IMR-90 (cell line): Measurements from ENCODE around the gene TNFRSF25. TPM values are rescaled to one million over a fixed set of nuclear protein-coding genes. Genes with fewer than 3 reads are reported as not detected.

Experiments used
- ATAC-seq: fragments of 200-7000 bp; cut with Tn5 transposase; 2 replicates; pipeline ENCODE4 v1.9.1; 2020; ENCODE audit warnings: low read depth, mild to moderate bottlenecking, moderate library complexity
- BruUV-seq: library from RNA; stranded (reverse); fragments of 400-500 nt; replicated peaks from 2 replicates; lab custom pipeline; 2021; lab: Mats Ljungman, UMichigan
- CTCF ChIA-PET: fragments of 300-600 bp; formaldehyde crosslinking; extraction: SDS; loops from one replicate; lab custom pipeline; 2021; ENCODE audit warnings: antibody characterized with exemption; lab: Yijun Ruan, JAX
- POLR2A ChIA-PET: fragments of 300-600 bp; sonication (Branson Sonifier 250); formaldehyde crosslinking; loops from one replicate; lab custom pipeline; 2022; ENCODE audit warnings: antibody characterized with exemption; ENCODE audit not compliant: unreplicated experiment; lab: Charles Lee
- DNase-seq: peaks from one replicate; pipeline ENCODE4 v3.0.0; 2013
- H2AFZ ChIP-seq: replicated peaks from 2 replicates; pipeline ENCODE3; 2013; ENCODE audit warnings: low read length, mild to moderate bottlenecking; ENCODE audit not compliant: poor library complexity
- H2AK5ac ChIP-seq: 2 replicates; pipeline ENCODE4 v1.6.1; 2013; ENCODE audit warnings: low read depth, low read length, inconsistent platforms
- H2AK9ac ChIP-seq: replicated peaks from 2 replicates; pipeline ENCODE3; 2013; ENCODE audit warnings: mild to moderate bottlenecking, low read depth, low read length, moderate library complexity; ENCODE audit not compliant: poor library complexity
- H2BK120ac ChIP-seq: 2 replicates; pipeline ENCODE4 v1.6.1; 2013; ENCODE audit warnings: low read depth, low read length, inconsistent platforms
- H2BK15ac ChIP-seq: 3 replicates; pipeline ENCODE4 v1.6.1; 2013; ENCODE audit warnings: low read depth, low read length, inconsistent platforms
- H2BK20ac ChIP-seq: 2 replicates; pipeline ENCODE4 v1.6.1; 2013; ENCODE audit warnings: low read depth, mild to moderate bottlenecking, inconsistent platforms, low read length, moderate library complexity
- H2BK5ac ChIP-seq: 2 replicates; pipeline ENCODE4 v1.6.1; 2013; ENCODE audit warnings: mild to moderate bottlenecking, low read depth, low read length, inconsistent platforms; ENCODE audit not compliant: poor library complexity, severe bottlenecking
- H3K14ac ChIP-seq: replicated peaks from 2 replicates; pipeline ENCODE4 v1.6.1; 2013; ENCODE audit warnings: low read depth, low read length, inconsistent platforms
- H3K18ac ChIP-seq: 2 replicates; pipeline ENCODE4 v1.6.1; 2013; ENCODE audit warnings: low read depth, low read length, control low read depth
- H3K23ac ChIP-seq: 2 replicates; pipeline ENCODE4 v1.6.1; 2013; ENCODE audit warnings: low read depth, low read length, inconsistent platforms
- H3K27ac ChIP-seq: 2 replicates; pipeline ENCODE4 v1.5.1; 2013; ENCODE audit warnings: mild to moderate bottlenecking, control low read depth, low read length; ENCODE audit not compliant: insufficient read depth
- H3K27me3 ChIP-seq: 2 replicates; pipeline ENCODE4 v1.6.1; 2013; ENCODE audit warnings: low read length; ENCODE audit not compliant: control insufficient read depth, insufficient read depth
- H3K36me3 ChIP-seq: 2 replicates; pipeline ENCODE4 v1.6.1; 2013; ENCODE audit warnings: low read length, mixed read lengths; ENCODE audit not compliant: control insufficient read depth, insufficient read depth
- H3K4ac ChIP-seq: 2 replicates; pipeline ENCODE4 v1.6.1; 2013; ENCODE audit warnings: low read depth, low read length, inconsistent platforms
- H3K4me1 ChIP-seq: 2 replicates; pipeline ENCODE4 v1.6.1; 2013; ENCODE audit warnings: low read length, mixed read lengths; ENCODE audit not compliant: control insufficient read depth, insufficient read depth
- H3K4me2 ChIP-seq: 2 replicates; pipeline ENCODE4 v1.6.1; 2013; ENCODE audit warnings: low read depth, mild to moderate bottlenecking, control low read depth, low read length, moderate library complexity
- H3K4me3 ChIP-seq: 2 replicates; pipeline ENCODE4 v1.5.1; 2013; ENCODE audit warnings: low read depth, mild to moderate bottlenecking, control low read depth, low read length, moderate library complexity; ENCODE audit not compliant: insufficient read depth
- H3K56ac ChIP-seq: 2 replicates; pipeline ENCODE4 v1.6.1; 2013; ENCODE audit warnings: low read length, inconsistent platforms; ENCODE audit not compliant: insufficient read depth; ENCODE audit errors: extremely low read depth
- H3K79me1 ChIP-seq, 2 experiments: 2 replicates each; pipeline ENCODE4 v1.6.1; 2013; ENCODE audit warnings: low read length in 2 of 2, inconsistent platforms in 1 of 2, low read depth in 1 of 2
- H3K9ac ChIP-seq: 2 replicates; pipeline ENCODE4 v1.6.1; 2013; ENCODE audit warnings: low read depth, low read length, control low read depth
- H3K9me1 ChIP-seq: 2 replicates; pipeline ENCODE4 v1.6.1; 2013; ENCODE audit warnings: low read length, inconsistent platforms; ENCODE audit not compliant: insufficient read depth
- H3K9me3 ChIP-seq: 2 replicates; pipeline ENCODE4 v1.6.1; 2013; ENCODE audit warnings: low read length; ENCODE audit not compliant: control insufficient read depth, insufficient read depth
- H4K20me1 ChIP-seq: 2 replicates; pipeline ENCODE4 v1.6.1; 2013; ENCODE audit warnings: low read length, inconsistent platforms; ENCODE audit not compliant: insufficient read depth
- H4K5ac ChIP-seq: 2 replicates; pipeline ENCODE4 v1.6.1; 2013; ENCODE audit warnings: mild to moderate bottlenecking, low read depth, low read length, control low read depth
- H4K8ac ChIP-seq, 2 experiments: 2 replicates each; pipeline ENCODE4 v1.6.1; 2013; ENCODE audit warnings: low read depth in 2 of 2, low read length in 2 of 2, control low read depth in 1 of 2, inconsistent platforms in 1 of 2
- H4K91ac ChIP-seq: 2 replicates; pipeline ENCODE4 v1.6.1; 2013; ENCODE audit warnings: low read depth, low read length, inconsistent platforms; ENCODE audit not compliant: insufficient read depth
- ELK1 ChIP-seq: fragments of 150-350 bp; IDR thresholded peaks from 2 replicates; pipeline ENCODE4 v1.6.1; 2016; ENCODE audit warnings: low read depth, mild to moderate bottlenecking, low read length, moderate library complexity, borderline replicate concordance
- FOS ChIP-seq: fragments of 150-350 bp; IDR thresholded peaks from 2 replicates; pipeline ENCODE4 v1.6.1; 2016; ENCODE audit warnings: low read depth, low read length
- NFE2L2 ChIP-seq: fragments of 150-350 bp; IDR thresholded peaks from 2 replicates; pipeline ENCODE4 v1.6.1; 2016; ENCODE audit warnings: low read depth, mild to moderate bottlenecking, low read length
- WGBS, 2 experiments: methylation state at CpG; one replicate each; pipeline versions ENCODE4 v1.1.5 to v1.1.7; 2013; ENCODE audit warnings: missing lambda C conversion rate in 2 of 2; ENCODE audit not compliant: insufficient read length in 1 of 2; ENCODE audit errors: extremely low coverage in 2 of 2; 5-methylcytosine and 5-hydroxymethylcytosine counted together
- dilution Hi-C: fragments of 300-500 bp; cut with HindIII; formaldehyde crosslinking; loops from one replicate; pipeline ENCODE4 v1.14.3; 2018; ENCODE audit warnings: low sequenced_read_pairs; ENCODE audit not compliant: unreplicated experiment
- in situ Hi-C: fragments of 300-500 bp; cut with MboI; formaldehyde crosslinking; loops from 3 replicates; pipeline ENCODE4 v1.14.3; 2019; ENCODE audit warnings: low sequenced_read_pairs, inconsistent platforms, mixed read lengths
- intact Hi-C: fragments of 100-400 bp; cut with micrococcal nuclease; formaldehyde crosslinking; loops from 2 replicates; pipeline ENCODE4 v1.10.0; 2022
- polyA plus RNA-seq, 3 experiments: library from polyadenylated mRNA; depleted of rRNA; stranded (reverse); fragments of >200 nt; gene quantifications; 2 replicates each; pipeline ENCODE4 v1.2.3, GENCODE V29; 2012; ENCODE audit warnings: low replicate concordance in 1 of 3
- total RNA-seq: library from RNA; depleted of rRNA; stranded (reverse); fragments of >200 nt; gene quantifications from 2 replicates; pipeline ENCODE4 v1.2.3, GENCODE V29; 2012

The TNFRSF25 gene
- total and polyA plus RNA-seq, 2 of the 4 experiments (the other 2 are of a cell fraction) = 1.3 to 11.2 TPM

GRCh38 chr1:6499296-6499695 is 33.3 kb upstream of the TNFRSF25 start:
- no peak overlapping the region for H3K4ac ChIP-seq
- ATAC-seq = no peak
- CTCF ChIA-PET = interaction anchor here (1.2 kb wide), 1 partner anchor 9 kb away, joined by 3 read pairs; no protein-coding TSS in a partner anchor

More at GRCh38 chr1:6499296-6499695, 33.3 kb upstream of the TNFRSF25 start:
- TF ChIP-seq ELK1 (no peak), FOS (no peak), NFE2L2 (no peak)
- Histone ChIP-seq H2BK15ac (no peak overlapping the region), H2BK5ac (no peak overlapping the region), H3K14ac (no peak overlapping the region), H3K4me1 (peaks cover 9% of the 10 kb centered on the region), H3K27me3 (peaks cover 7% of the 10 kb centered on the region), H2AK5ac (no peak overlapping the region), H3K9me3 (no peaks in the 10 kb centered on the region), H3K79me1 (0 out of 4 replicates have a peak, but pooled peaks cover 0 to 4% of the 10 kb centered on the region in 2 experiments), H3K18ac (no peak overlapping the region), H3K36me3 (no peaks in the 10 kb centered on the region), H4K5ac (no peak overlapping the region), H3K9ac (no peak overlapping the region), H2AK9ac (no peak overlapping the region), H3K4me2 (no peak overlapping the region), H3K4me3 (no peak overlapping the region), H2BK20ac (no peak overlapping the region), H3K23ac (no peak overlapping the region), H4K91ac (no peak overlapping the region), H3K9me1 (no peaks in the 10 kb centered on the region), H2AFZ (no peak overlapping the region), H2BK120ac (no peak overlapping the region), H4K8ac (no peak overlapping the region), H3K56ac (no peak overlapping the region), H4K20me1 (no peaks in the 10 kb centered on the region), H3K27ac (no peak overlapping the region)
- no peak for DNase-seq
- no CpG with 5 or more reads among the region's 4 CpGs for WGBS, 2 experiments
- intact Hi-C loops = no loop called here
- dilution Hi-C loops = no loop called here
- POLR2A ChIA-PET = no interaction called here
- BruUV-seq = no TSS peak
- in situ Hi-C loops = loop anchor here (10.0 kb wide), 1 partner anchor 146 kb away; no protein-coding TSS in a partner anchor
